Immature natural killer cell (primary cell): ENCODE data around the gene CAMK2N2. TPM values are rescaled to one million over a fixed set of nuclear protein-coding genes. Genes with fewer than 3 reads are reported as not detected.
"Not testable (repeated sequence)": the region's sequence is repeated elsewhere in the genome, so short reads cannot be mapped to it uniquely, and the experiment has no call there.

Experiments used
- DNase-seq, 3 donors: peaks; one replicate each; pipeline ENCODE4 v3.0.0; 2022; ENCODE audit warnings: mixed read lengths in 1 of 3
- H3K27ac Mint-ChIP-seq, 6 donors: one replicate each; pipeline ENCODE4 v1.8.0; 2020; ENCODE audit warnings: mixed read lengths in 6 of 6, mild to moderate bottlenecking in 5 of 6, inconsistent platforms in 4 of 6, moderate library complexity in 3 of 6
- H3K27me3 Mint-ChIP-seq, 3 donors: one replicate each; pipeline ENCODE4 v1.8.0; 2020 to 2021; ENCODE audit warnings: low read depth in 3 of 3, mild to moderate bottlenecking in 3 of 3, mixed read lengths in 3 of 3, moderate library complexity in 3 of 3, inconsistent platforms in 1 of 3
- H3K36me3 Mint-ChIP-seq, 3 donors: one replicate each; pipeline ENCODE4 v1.8.0; 2020; ENCODE audit warnings: mixed read lengths in 3 of 3, inconsistent platforms in 2 of 3, mild to moderate bottlenecking in 2 of 3
- H3K4me1 Mint-ChIP-seq, 2 donors: one replicate each; pipeline ENCODE4 v1.8.0; 2020; ENCODE audit warnings: inconsistent platforms in 2 of 2, mild to moderate bottlenecking in 2 of 2, mixed read lengths in 2 of 2, moderate library complexity in 1 of 2
- H3K4me3 Mint-ChIP-seq, 5 donors: one replicate each; pipeline ENCODE4 v1.8.0; 2020; ENCODE audit warnings: mild to moderate bottlenecking in 5 of 5, mixed read lengths in 5 of 5, inconsistent platforms in 3 of 5, moderate library complexity in 3 of 5
- H3K9me3 Mint-ChIP-seq, 6 donors: one replicate each; pipeline ENCODE4 v1.8.0; 2020; ENCODE audit warnings: mild to moderate bottlenecking in 6 of 6, mixed read lengths in 6 of 6, inconsistent platforms in 4 of 6, moderate library complexity in 3 of 6
- polyA plus RNA-seq, 3 donors: library from polyadenylated mRNA; unstranded; fragments of 300-500 nt; fragmentation: Illumina TruSeq; gene quantifications; one replicate each; pipeline ENCODE4 v1.2.3, GENCODE V29; 2021

Gene CAMK2N2
- polyA plus RNA-seq, 3 donors from 2014 or later = not detected

- Mint-ChIP-seq H3K36me3 (no peaks in the 10 kb centered on the region), H3K4me3 (no peak overlapping the region), H3K27ac (no peak overlapping the region), H3K9me3 (no peaks in the 10 kb centered on the region), H3K4me1 (no peaks in the 10 kb centered on the region), H3K27me3 (peaks cover 4 to 6% (median 5%) of the 10 kb centered on the region in 3 donors)
- no peak for DNase-seq
Measured at GRCh38 chr3:184290331-184290730, 29.0 kb upstream of the CAMK2N2 start.

- Mint-ChIP-seq H3K9me3 (no peaks in the 10 kb centered on the region), H3K4me1 (no peaks in the 10 kb centered on the region), H3K4me3 (no peak overlapping the region), H3K36me3 (no peaks in the 10 kb centered on the region), H3K27ac (no peak overlapping the region), H3K27me3 (peaks cover 4 to 6% (median 5%) of the 10 kb centered on the region in 3 donors)
- peak; percentile 24 to 33 (median 28) for DNase-seq
Measured at GRCh38 chr3:184289426-184289938, 28.1 kb upstream of the CAMK2N2 start.

DNA sequence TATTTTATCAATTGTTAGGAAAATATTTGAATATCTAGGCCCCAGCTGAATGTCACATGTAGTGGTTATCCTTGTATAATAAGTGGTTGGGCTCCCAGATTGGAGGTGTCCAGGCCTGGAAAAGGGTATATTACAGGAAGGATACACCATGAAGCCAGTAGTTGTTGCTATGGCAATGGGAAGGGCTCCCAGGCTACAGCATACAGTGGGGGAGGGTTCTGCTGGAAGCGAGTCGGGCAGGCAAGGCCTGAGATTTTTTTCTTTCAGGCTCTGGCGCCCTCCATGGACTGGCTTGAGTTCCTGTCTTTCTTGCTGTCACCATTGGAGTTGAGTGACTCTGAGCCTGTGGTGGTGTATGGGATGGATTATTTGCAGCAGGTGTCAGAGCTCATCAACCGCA lies 23.3 kb upstream of the CAMK2N2 start:
- H3K4me1 Mint-ChIP-seq = no peaks in the 10 kb centered on the region
- H3K27me3 Mint-ChIP-seq = peaks cover 5 to 6% (median 6%) of the 10 kb centered on the region in 3 donors
- no peaks in the 10 kb centered on the region for H3K36me3 Mint-ChIP-seq
- H3K4me3 Mint-ChIP-seq = no peak overlapping the region
- H3K9me3 Mint-ChIP-seq = peaks cover 0 to 2% (median 0%) of the 10 kb centered on the region in 6 donors
- DNase-seq = peak in 1 of 3 donors; percentile 4
- no peak overlapping the region for H3K27ac Mint-ChIP-seq

- Mint-ChIP-seq H3K36me3 (no peaks in the 10 kb centered on the region), H3K27ac (no peak overlapping the region), H3K4me3 (no peak overlapping the region), H3K4me1 (no peaks in the 10 kb centered on the region), H3K27me3 (peaks cover 4 to 7% (median 6%) of the 10 kb centered on the region in 3 donors), H3K9me3 (peaks cover 0 to 2% (median 0%) of the 10 kb centered on the region in 6 donors)
- no peak for DNase-seq
Measured at GRCh38 chr3:184283681-184284080, 22.3 kb upstream of the CAMK2N2 start.

GRCh38 chr3:184282941-184283340 lies 21.6 kb upstream of the CAMK2N2 start:
- Mint-ChIP-seq H3K4me3 (no peak overlapping the region), H3K27me3 (peaks cover 3 to 9% (median 7%) of the 10 kb centered on the region in 3 donors), H3K4me1 (no peaks in the 10 kb centered on the region), H3K9me3 (peaks cover 0 to 2% (median 0%) of the 10 kb centered on the region in 6 donors), H3K36me3 (no peaks in the 10 kb centered on the region), H3K27ac (peak overlapping the region in 1 of 6 donors; percentile 66)
- DNase-seq = no peak

DNA sequence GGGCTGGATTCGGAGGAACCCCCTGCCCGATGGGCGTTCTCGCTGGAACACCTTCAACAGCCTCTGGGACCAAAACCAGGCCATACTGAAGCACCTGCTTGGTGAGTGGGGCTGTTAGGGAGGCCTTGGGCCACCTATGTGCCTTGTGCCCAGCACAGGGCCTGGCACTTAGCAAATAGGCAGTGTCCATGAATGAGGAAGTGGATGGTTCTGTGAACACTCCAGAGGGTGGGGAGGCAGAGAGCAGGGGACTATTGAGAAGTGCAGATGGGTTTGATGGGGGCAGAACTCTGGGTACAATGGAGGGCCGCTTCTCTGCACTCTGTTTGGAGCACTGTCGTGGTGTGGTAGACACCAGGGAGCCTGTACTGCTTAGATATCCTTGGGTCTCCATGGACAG lies 16.0 kb upstream of the CAMK2N2 start:
- Mint-ChIP-seq H3K4me3 (no peak overlapping the region), H3K27ac (no peak overlapping the region), H3K27me3 (peaks cover 13 to 28% (median 20%) of the 10 kb centered on the region in 3 donors), H3K9me3 (peaks cover 0 to 2% (median 0%) of the 10 kb centered on the region in 6 donors), H3K4me1 (no peaks in the 10 kb centered on the region), H3K36me3 (no peaks in the 10 kb centered on the region)
- DNase-seq = no peak

DNA sequence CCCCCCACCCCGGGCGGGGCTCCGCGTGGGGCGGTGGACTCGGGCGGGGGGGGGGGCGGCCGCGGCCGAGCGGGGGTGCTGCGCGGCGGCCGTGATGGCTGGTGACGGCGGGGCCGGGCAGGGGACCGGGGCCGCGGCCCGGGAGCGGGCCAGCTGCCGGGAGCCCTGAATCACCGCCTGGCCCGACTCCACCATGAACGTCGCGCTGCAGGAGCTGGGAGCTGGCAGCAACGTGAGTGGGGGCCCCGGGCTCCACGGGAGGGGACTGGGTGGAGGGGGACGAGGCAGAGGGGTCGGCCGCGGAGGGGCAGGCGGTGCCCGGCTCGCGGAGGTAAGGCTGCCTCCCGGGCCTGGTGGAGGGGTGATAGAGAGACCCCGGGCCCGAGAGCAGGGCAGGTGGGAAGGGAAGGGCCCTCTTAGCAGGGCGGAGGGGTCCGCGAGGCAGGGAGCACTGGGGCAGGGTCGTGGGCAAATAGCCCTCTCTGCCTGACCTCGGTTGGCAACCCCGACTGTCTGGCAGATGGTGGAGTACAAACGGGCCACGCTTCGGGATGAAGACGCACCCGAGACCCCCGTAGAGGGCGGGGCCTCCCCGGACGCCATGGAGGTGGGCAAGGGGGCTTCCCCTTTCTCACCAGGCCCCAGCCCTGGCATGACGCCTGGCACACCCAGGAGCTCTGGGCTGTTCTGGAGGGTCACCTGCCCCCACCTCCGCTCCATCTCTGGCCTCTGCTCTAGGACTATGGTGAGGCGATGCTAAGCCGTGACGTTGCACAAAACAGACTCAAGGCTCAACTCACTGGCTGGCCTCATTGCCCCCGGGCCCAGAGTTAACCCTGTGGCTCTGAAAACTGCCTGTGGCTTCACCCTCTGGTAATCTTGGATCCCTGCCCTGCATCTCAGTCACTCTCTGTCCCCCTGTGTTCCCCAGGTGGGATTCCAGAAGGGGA lies 14.9 kb upstream of the CAMK2N2 start, which contains the start of gene ECE2:
TSS of gene ECE2 (plus strand) at position 62 of the 950 bp plus-strand sequence. CDS start at position 194, 132 bp downstream.
- Mint-ChIP-seq H3K36me3 (no peaks in the 10 kb centered on the region), H3K27me3 (peaks cover 19 to 26% (median 23%) of the 10 kb centered on the region in 3 donors), H3K9me3 (no peaks in the 10 kb centered on the region), H3K4me1 (no peaks in the 10 kb centered on the region), H3K4me3 (peak within 1 kb of the TSS in 1 of 5 donors; percentile 18), H3K27ac (no peak within 1 kb of the TSS)
- DNase-seq = no peak

DNA sequence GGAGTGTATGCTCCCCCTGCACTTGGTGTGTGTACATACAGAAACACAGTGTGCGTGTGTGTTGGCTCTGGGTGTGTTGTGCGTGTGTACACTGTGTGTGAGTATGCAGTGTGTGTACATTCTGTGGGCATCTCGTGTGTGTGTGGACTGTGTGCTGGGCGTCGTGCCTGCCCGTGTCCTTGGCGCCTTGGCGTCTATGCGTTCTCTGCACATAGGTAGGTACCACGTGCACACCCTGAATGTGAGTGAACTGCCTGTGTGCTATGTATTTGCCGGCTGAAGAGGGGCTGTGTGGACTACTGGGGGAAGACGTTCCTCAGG lies 14.0 kb upstream of the CAMK2N2 start:
- Mint-ChIP-seq H3K4me1 (no peaks in the 10 kb centered on the region), H3K4me3 (no peak overlapping the region), H3K9me3 (no peaks in the 10 kb centered on the region), H3K27ac (no peak overlapping the region), H3K36me3 (no peaks in the 10 kb centered on the region), H3K27me3 (peaks cover 18 to 26% (median 23%) of the 10 kb centered on the region in 3 donors)
- no peak for DNase-seq

- Mint-ChIP-seq H3K27me3 (peaks cover 10 to 25% (median 13%) of the 10 kb centered on the region in 3 donors), H3K4me1 (no peaks in the 10 kb centered on the region), H3K4me3 (no peak overlapping the region), H3K27ac (no peak overlapping the region), H3K9me3 (no peaks in the 10 kb centered on the region), H3K36me3 (no peaks in the 10 kb centered on the region)
- no peak for DNase-seq
Measured at GRCh38 chr3:184272269-184272668, 10.9 kb upstream of the CAMK2N2 start.

DNA sequence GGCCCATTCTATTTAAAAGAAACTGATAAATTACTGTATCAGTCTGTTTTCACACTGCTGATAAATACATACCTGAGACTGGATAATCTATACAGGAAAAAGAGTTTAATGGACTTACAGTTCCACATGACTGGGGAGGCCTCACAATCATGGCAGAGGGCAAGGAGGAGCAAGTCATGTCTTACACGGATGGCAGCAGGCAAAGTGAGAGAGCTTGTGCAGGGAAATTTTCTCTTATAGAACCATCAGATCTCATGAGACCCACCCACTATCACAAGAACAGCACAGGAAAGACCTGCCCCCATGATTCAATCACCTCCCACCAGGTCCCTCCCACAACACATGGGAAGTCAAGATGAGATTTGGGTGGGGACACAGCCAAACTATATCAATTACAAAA lies 5.9 kb upstream of the CAMK2N2 start:
- H3K36me3 Mint-ChIP-seq, H3K27ac Mint-ChIP-seq, H3K4me3 Mint-ChIP-seq, H3K9me3 Mint-ChIP-seq, H3K4me1 Mint-ChIP-seq, DNase-seq: not testable (repeated sequence)
- H3K27me3 Mint-ChIP-seq = peaks cover 2 to 14% (median 12%) of the 10 kb centered on the region in 3 donors

- H3K4me3 Mint-ChIP-seq = peak overlapping the region; percentile 58 to 66 (median 62)
- H3K36me3 Mint-ChIP-seq = no peaks in the 10 kb centered on the region
- H3K27me3 Mint-ChIP-seq = peaks cover 5 to 14% (median 14%) of the 10 kb centered on the region in 3 donors
- H3K4me1 Mint-ChIP-seq = peaks cover 21 to 22% of the 10 kb centered on the region in 2 donors
- no peak for DNase-seq
- H3K9me3 Mint-ChIP-seq = no peaks in the 10 kb centered on the region
- peak overlapping the region in 4 of 6 donors; percentile 40 to 66 (median 62) for H3K27ac Mint-ChIP-seq
Measured at GRCh38 chr3:184262764-184263179, 1.4 kb upstream of the CAMK2N2 start.

DNA sequence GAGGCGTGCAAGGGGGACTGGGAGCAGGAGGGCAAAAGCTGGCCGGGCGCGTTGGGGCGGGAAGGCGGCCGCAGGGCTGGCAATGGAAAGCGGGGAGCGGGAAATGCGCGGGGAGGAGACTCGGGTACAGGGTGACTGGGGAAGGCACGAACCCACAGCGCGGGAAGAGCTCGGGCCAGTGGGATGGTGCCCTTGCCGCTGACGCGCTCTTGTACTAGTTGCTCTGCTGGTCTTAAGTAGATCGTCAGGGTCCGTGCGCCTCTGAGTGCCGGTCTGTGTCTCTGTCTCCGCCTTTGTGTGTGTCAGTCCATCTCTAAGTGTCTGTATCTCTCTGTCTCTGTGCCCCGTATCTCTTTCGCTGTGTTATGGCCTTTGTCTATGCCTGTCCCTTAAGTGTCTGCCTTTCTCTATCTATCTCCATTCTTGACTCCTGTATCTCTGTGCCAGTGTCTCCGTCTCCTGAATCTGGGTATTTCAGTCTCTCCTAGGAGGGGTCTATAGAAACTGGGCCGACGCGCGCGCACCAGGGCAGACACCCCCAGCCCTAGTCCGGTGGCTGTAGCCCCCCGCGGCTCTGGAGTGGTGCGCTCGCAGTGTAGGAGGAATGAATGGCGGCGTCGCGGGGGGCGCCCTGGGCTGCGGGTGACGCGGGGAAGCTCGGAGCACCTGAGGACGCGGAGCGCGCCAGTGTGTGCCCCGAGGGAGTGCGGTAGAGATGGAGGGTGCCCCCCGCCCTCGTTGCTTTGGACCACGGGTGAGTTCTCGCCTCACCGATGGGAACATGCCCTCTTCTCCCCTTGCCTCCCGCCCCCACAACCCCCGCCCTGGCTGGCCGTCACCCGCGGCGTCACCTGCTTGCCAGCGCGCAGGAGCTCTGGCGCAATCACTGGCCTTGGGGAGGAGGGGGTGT lies 756 bp upstream of the CAMK2N2 start:
- Mint-ChIP-seq H3K9me3 (no peaks in the 10 kb centered on the region), H3K4me3 (peak overlapping the region; percentile 83 to 98 (median 89)), H3K27ac (peak overlapping the region in 4 of 6 donors; percentile 55 to 74 (median 64)), H3K4me1 (peaks cover 21 to 22% of the 10 kb centered on the region in 2 donors), H3K27me3 (peaks cover 3 to 14% (median 14%) of the 10 kb centered on the region in 3 donors), H3K36me3 (no peaks in the 10 kb centered on the region)
- DNase-seq = peak; percentile 49 to 55 (median 51)

GRCh38 chr3:184260724-184261269 lies 556 bp downstream of the CAMK2N2 start:
- Mint-ChIP-seq H3K27me3 (peaks cover 3 to 14% (median 14%) of the 10 kb centered on the region in 3 donors), H3K36me3 (no peaks in the 10 kb centered on the region), H3K27ac (peak overlapping the region in 3 of 6 donors; percentile 58 to 89 (median 62)), H3K4me1 (peaks cover 21 to 22% of the 10 kb centered on the region in 2 donors), H3K4me3 (peak overlapping the region; percentile 78 to 89 (median 83)), H3K9me3 (no peaks in the 10 kb centered on the region)
- no peak for DNase-seq
